SKM-1 treated with dmso at 0.1 percent for 144 hours (cell line): ENCODE measurements around the gene EPS15.
"Not testable (repeated sequence)": the region's sequence is repeated elsewhere in the genome, so short reads cannot be mapped to it uniquely, and the experiment has no call there.

Experiments
- DNase-seq: peaks from one replicate; lab custom pipeline; 2025; ENCODE audit not compliant: unreplicated experiment; lab: John Stamatoyannopoulos, UW

The EPS15 gene

GRCh38 chr1:51515982-51516648 lies 3.0 kb downstream of the EPS15 start:
- no peak for DNase-seq

GRCh38 chr1:51515312-51515960 lies 3.6 kb downstream of the EPS15 start:
- no peak for DNase-seq

- DNase-seq = no peak
Observed at GRCh38 chr1:51514733-51515132, 4.3 kb downstream of the EPS15 start.

GRCh38 chr1:51512606-51513005 lies 6.5 kb downstream of the EPS15 start:
- DNase-seq = no peak

GRCh38 chr1:51512120-51512519 lies 6.9 kb downstream of the EPS15 start:
- DNase-seq = no peak

- no peak for DNase-seq
Observed at GRCh38 chr1:51509773-51510172, 9.3 kb downstream of the EPS15 start.

GRCh38 chr1:51506537-51506936 lies 12.5 kb downstream of the EPS15 start:
- no peak for DNase-seq

- DNase-seq = no peak
Observed at GRCh38 chr1:51504806-51505525, 14.1 kb downstream of the EPS15 start.

GRCh38 chr1:51501218-51501630 lies 17.8 kb downstream of the EPS15 start:
- not testable (repeated sequence) for DNase-seq

- DNase-seq = no peak
Observed at GRCh38 chr1:51499694-51500093, 19.4 kb downstream of the EPS15 start.

- DNase-seq = no peak
Observed at GRCh38 chr1:51498924-51499323, 20.1 kb downstream of the EPS15 start.

- DNase-seq = no peak
Observed at GRCh38 chr1:51497340-51497739, 21.7 kb downstream of the EPS15 start.

GRCh38 chr1:51494138-51494830 lies 24.8 kb downstream of the EPS15 start:
- no peak for DNase-seq

GRCh38 chr1:51491166-51491981 lies 27.7 kb downstream of the EPS15 start:
- no peak for DNase-seq

- no peak for DNase-seq
Observed at GRCh38 chr1:51489472-51489871, 29.6 kb downstream of the EPS15 start.

- DNase-seq = no peak
Observed at GRCh38 chr1:51488372-51489050, 30.6 kb downstream of the EPS15 start.

GRCh38 chr1:51487628-51488027 lies 31.4 kb downstream of the EPS15 start:
- no peak for DNase-seq

- DNase-seq = no peak
Observed at GRCh38 chr1:51484591-51484990, 34.5 kb downstream of the EPS15 start.

- no peak for DNase-seq
Observed at GRCh38 chr1:51482881-51483280, 36.2 kb downstream of the EPS15 start.
